Panc1 (cell line): ENCODE measurements around the gene NIPSNAP2.

Source experiments
- CTCF ChIP-seq: fragments of 450-650 bp; IDR thresholded peaks from 2 replicates; pipeline ENCODE4 v1.5.1; 2017; ENCODE audit warnings: mild to moderate bottlenecking
- REST ChIP-seq, 2 experiments: IDR thresholded peaks; 2 replicates each; pipeline ENCODE4 v1.6.1; 2011 to 2012; ENCODE audit warnings: low read depth in 2 of 2, control low read depth in 1 of 2, low read length in 1 of 2, mild to moderate bottlenecking in 1 of 2, moderate library complexity in 1 of 2; ENCODE audit not compliant: insufficient read depth in 1 of 2

- no peak for TF ChIP-seq CTCF
- no peak for TF ChIP-seq REST (IDR thresholded peaks at IDR 0.05; ENCODE audit: insufficient read depth in 1 of 2, low read depth in 2 of 2, low read length in 1 of 2)
Observed at GRCh38 chr7:55966851-55967250, 2.5 kb downstream of the NIPSNAP2 start.
